HG02973 (cell line): ENCODE data around the gene WASF3.
A peak's percentile ranks its signal among the peaks of the same experiment; 100 is the strongest.

Source experiments
- ATAC-seq: cut with Tn5 transposase; IDR thresholded peaks from one replicate; pipeline ENCODE4 v1.9.1; 2021; ENCODE audit warnings: moderate library complexity; ENCODE audit not compliant: unreplicated experiment

WASF3 gene

DNA sequence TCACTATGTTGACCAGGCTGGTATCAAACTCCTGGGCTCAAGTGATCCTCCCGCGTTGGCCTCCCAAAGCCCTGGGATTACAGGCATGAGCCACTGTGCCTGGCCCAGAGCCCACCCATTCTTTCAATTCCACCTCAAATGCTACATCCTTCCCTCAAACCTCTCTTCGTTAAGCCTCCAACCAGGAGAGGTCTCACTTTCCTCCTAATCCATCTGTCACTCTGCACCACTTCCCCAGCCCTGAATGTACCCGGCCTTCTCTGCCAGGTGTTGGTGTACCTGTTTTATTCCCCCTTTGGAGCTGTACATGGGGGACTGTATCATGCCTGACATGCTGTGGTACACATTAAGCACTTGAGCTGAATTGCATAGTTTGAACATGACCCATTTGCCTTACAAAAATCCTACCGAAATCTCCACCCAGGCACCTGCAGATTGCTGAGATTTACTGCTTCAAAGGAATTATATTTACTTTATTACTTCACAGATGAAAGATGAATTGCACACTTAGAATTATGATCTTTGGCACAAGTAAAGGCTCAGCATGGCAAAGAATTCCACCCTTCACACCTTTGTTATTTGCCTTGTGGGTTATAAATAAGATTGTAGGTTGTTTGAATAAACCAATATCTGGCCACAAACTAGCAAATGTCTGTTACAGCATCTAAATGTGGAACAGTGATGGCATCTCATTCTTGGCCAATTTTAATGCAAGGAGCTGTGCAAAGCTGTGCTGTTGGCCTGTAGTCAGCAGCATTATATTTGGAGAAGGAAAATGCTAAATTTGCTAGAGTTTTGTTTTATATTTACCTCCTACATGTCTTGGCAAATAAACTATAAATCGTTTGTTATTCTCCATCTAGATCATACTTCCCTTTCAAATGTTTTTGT lies 15.6 kb upstream of the WASF3 start:
- ATAC-seq = no peak

DNA sequence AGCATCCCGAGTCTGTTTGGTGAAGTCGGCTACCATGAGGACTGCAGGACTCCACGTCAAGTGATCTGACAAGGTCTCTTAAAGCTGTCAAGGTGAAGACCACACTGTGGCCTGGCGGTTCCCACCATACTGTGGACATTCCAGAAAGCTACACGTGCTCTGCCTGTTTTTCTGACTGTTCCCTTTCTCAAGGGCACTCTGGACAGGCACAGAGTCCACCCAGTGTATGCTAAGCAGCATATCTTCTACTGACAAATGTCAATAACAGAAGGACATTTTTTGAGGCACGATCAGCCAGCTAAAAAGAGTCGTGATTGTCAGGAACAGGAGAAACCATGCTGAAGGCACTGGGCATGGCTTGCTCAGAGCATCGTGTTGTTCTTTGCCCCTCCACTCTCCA lies 12.8 kb upstream of the WASF3 start:
- no peak for ATAC-seq

DNA sequence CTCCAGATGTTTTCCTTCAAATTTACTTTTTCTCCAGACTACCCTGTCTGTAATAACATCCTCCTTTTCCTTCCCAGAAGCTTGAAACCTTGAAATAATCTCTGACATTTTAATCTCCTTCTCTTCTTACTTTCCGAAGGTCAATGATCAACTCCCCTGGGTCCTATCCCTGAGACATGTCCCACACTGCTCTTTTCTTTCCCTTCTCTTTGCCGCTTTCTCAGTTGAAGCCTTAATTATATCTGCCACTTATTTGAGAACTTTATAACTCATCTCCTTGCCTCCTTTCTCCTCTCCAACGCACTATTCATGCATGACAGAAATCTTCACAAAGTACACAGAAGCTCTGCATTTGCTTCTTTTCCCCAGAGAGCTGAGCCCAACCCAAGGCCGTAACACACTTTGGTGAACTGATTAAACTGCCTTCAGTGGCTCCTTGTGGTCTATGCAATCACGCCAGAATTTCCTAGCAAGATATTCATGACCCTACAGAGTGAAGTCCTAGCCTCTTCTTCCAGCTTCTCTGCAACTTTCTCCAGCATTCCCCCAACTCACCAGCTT lies 9.2 kb upstream of the WASF3 start:
- ATAC-seq = no peak

DNA sequence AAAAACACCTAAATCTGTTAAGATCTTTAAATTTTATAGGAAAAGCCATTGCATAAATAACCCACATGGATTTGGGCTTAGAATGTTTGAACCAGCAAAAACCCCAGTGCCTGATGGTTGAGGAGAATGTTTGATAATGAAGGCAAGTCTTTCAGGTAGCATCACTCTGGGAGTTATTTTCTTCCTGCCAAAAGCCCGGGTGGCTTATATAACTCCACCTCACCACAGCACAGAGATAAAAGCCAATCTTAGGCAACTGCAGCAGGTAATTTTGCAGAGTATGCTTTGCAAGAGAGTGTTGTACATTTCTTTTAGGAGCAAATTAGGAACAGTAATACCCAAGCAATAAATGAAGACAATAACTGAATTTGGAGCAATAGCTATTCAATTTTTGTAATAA lies 7.8 kb upstream of the WASF3 start:
- no peak for ATAC-seq

DNA sequence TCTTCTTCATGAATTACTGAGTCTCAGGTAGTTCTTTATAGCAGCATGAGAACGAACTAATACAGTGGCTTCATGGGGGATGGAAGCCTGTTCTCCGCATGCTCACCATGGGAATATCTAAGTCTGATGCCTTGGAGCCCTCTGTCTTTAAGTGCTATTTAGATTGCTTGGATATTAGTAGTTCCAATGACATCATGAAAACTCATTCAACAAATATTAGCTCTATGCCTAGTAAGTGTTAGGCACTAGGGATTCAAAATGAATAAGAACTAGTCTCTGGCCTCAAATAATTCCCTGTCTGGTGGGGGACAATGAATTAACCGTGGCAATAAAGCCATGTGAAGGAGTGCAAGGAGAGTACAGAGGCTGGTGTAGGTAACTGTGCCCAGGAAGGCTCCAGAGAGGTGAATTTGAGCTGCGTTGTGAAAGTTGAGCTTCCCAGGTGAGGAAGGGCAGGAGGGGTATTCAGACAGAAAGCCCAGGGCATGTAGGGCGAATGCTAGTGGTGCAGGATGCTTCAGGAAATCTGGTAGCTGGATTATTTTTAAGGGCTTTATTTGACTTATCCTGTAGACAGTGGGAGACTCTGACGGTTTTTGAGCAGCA lies 6.1 kb upstream of the WASF3 start:
- ATAC-seq = no peak

DNA sequence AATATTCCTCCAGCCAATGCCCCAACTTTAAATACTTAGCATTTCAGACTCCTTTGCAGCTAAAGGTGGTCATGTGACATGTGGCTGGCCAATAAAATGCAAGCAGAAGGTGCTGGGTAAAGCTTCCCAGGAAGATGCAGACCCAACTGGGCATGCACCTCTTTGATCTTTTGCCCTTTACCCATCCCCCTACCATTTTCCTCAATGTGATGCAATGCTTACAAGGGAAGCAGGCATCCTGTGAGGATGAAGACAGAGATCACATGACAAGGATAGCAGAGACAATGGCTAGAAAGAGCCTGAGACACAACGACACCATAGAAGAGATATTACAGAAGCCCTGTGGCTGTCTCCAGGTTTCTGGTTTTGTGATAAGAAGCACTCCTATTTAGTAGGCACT lies 2.1 kb upstream of the WASF3 start:
- ATAC-seq = no peak

DNA sequence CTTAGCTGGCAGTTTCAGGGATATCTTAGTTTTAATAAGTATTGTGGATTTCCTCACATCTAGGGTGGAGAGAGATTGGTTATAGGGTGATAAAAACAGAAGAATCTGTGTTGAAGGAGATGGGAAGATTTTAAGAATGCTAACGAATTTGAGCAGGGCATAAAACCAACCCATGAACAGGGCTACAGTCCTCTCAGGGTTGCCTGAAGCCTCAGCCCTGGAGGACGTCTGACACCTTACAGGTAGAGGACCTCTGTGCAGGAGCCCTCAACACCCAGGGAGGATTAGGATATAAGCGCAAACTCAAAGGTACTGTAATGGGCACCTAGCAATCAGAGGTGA lies 461 bp upstream of the WASF3 start:
- peak; percentile 41 for ATAC-seq

DNA sequence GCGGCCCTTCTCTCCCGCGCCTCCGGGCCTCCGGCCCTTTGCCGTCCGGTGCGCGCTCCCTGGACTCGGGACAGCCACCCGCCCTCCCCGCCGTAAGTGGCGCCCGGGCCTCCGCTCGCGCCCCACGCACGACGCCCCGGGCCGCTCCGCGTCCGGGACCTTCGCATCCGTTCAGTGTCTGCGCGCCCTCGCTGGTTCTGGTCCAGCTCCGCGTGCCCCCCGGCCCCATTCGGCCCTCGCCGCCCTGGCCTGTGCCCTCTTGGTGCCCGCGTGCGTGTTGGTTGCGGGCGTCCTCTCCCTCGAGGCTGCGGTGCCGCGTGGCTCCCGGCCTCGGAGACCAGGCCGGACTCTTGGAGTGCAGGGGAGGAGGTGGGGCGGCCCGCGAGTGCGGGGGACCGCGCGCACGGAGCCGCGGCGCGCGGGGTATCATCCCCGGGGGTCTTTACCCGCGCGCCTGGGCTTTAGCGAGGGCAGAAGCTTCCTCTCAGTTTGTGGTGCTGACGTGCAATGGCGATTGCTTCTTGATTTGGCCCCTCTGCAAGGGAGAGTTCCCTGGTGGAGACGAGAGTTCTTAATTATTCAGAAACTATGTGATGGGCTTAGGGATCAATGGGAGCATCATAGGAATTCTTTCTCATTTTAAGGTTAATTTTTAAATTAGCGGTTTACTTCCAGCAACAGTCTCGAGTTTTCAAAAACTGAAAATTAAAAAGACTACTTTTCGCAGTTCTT lies 757 bp downstream of the WASF3 start:
- ATAC-seq = no peak

DNA sequence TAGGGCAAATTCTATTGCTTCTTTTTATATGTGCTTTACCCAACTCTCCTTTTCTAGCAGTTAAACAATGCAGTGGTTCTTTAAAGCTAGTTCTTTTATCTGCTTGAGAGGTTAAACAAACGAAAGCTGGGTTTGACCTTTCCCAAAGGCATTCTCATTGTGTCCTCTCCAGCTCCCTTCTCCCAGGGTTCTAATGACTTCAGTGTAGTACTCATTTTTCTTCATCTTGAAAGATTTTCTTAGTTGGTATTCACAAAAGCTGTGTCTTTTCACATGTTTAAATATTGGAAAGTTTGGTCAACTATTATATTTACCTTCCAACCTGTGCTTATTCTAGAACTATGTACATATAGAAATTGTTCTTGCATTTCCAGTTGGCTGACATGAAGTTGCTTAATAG lies 1.5 kb downstream of the WASF3 start:
- no peak for ATAC-seq

DNA sequence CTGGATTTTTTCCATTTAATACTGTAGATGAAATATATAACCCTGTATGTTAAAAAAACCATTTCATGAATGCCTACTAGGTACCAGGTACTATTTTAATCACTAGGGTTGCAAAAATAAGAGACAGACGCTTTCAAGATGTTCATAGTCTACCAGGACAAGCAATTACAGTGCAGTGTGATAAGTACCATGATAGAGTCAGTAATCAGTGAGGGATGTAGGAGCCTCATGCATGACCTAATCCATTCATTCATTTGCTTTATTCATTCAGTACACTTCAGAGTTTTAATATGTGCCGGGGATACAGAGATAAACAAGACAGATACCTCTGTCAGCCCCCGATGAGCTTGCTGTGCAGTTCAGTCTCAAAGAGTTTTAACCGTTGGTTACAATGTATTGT lies 3.0 kb downstream of the WASF3 start:
- ATAC-seq = no peak

DNA sequence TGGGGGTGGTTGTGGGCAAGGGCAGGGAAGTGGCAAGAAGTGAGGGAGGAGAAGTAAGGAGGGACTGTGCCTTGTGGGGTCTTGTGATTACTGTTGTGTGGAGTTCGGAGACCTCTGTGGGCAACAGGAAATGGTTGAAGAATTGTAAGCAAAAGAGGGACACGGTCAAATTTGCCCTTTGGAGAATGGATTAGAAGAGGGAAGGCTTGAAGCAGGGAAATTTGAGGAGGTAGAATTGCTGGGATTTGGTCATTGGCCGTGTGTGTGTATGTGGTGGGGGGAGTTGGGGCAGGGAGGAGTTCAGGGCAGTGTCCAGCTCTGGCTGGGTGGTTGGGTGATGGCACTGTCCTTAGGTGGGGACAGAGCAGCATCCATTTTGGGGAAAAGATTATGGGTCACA lies 3.6 kb downstream of the WASF3 start:
- no peak for ATAC-seq

DNA sequence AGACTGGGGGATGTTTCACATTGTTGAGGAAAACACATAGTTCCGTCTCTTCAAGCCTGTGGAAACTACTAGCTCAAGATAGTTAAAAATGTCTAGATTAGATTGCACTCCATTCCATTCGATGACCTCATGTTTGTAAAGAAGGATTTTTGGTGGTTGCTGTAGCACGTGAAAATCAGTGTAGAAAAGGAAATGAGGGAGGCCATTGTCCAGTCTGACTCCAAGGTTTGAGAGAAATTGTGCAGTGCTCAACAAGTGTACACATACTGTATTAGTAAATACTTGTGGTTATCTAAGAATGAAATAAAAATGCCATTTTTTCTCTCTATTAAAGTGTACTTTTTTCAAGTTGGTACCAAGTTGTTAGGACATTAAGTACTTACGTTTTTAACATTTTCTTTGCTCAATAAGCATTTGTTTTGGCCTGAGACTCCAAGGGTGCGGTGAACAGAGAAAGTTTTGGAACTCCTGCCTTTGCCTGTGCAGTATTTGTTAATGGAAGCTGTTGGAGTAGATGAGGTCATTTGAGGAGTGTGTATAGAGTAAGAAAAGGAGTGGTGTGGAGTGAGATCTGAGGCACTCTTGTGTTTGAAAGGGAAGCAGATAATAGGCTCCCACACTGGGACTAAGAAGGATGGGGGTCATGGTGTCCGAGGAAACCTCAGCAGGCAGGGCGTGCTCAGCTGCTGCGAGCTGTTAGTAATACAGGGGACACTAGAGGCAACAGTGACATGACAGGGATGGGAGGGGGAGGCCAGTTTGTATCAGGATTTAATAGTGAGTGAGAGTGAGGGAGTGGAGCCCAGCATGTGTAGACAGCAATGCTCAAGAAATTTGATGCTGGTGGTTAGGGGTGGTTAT lies 4.4 kb downstream of the WASF3 start:
- no peak for ATAC-seq

DNA sequence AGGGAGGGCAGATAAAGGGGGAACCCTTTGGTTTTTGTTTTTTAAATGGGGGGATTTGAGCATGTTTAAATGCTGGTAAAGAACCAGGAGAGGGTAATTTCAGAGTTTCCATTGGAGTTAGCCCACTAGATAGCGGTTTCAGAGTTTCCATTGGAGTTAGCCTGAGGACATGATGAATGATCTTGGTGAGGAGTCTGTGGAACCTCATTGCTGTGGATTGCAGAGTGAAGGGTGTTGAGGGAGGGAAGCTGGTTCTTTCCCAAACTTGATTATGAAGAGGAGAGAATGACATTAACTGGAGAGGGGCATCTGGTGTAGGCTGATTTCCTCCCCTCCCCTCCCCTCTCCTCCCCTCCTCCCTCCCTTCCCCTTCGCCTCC lies 5.0 kb downstream of the WASF3 start:
- no peak for ATAC-seq

DNA sequence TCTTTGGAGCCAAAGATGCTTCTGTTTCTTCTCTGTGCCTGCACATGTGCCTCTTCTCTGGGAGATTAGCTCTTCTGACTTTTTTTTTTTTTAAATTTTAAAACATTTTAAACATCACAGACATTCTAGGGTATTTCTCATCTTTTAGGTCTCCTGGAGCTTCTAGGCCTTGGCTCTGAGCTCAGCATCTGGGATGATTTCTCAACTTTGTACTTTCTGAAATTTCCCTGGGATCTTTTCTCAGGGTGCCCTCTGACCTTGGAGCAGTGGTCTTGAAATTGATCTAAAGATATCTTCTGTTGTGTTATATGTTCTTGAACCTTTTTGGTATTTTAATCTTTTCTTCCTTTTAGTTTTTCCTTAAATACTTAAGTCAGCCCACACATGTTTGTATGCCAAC lies 6.2 kb downstream of the WASF3 start:
- no peak for ATAC-seq

DNA sequence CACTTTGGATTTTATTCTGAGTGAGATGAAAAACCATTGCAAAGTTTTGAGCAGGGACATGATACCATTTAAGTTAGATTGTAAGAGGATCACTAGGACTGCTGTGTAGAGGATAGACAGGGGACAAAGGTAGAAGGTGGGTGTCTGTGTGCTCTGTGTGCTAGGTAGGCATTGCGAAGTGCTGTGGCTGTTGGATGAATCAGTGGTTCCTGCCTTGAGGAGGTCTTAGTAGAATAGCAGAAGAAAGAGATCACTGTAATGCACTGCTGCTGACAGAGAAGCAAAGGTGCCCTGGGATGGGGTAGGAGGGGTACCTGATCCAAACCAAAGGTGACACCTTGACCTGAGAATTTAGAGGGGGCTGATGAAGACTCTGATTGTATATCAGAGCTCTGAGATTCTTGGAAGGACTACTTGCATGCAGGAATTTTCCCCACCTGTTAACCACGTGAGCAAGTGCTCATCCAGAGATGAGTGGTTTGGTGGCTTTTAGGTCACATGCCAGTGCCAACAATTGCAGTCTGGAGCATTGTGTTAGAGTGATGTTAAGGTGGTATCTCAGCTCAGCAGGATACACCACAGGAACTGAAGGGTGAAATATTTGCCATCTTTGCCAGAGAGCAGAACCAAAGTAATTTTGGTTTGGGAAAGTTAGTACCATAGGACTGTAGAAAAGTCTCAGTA lies 10.8 kb downstream of the WASF3 start:
- no peak for ATAC-seq

DNA sequence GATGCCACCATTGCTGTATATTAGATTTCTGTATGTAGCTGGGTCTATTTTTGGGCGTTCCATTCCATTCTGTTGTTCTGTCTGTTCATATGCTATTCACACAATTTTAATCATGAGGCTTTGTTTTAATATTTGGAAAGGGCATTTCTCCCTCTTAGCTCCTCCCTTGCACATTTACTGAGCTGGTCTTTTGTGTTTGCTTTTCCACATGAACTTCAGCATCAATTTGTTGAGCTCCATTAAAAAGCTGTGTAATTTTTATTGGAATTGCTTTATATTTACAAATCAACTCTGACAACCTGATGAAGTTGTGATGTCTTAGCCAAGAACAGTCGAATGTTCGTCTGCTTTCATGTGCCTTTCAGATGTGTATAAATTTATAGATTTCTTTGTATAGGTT lies 14.0 kb downstream of the WASF3 start:
- no peak for ATAC-seq

DNA sequence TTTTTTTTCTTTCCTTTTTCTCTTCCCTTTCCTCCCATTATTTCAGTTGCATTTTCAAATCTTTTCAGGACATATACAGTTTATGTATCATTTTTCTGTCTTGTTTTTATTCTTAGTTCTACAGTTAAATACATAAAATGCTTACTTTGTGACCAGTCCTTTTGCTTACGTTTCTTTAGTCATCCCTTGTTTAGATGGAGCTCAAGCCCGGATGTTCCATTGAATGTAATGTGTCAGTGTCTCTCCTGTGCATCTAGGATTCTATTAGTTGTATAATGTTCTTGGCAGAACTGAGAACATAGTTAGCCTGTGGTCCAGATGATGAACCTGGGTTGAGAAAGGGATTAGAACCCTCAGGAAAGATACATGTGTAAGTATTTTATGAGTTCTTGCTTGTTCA lies 17.8 kb downstream of the WASF3 start:
- ATAC-seq = no peak

DNA sequence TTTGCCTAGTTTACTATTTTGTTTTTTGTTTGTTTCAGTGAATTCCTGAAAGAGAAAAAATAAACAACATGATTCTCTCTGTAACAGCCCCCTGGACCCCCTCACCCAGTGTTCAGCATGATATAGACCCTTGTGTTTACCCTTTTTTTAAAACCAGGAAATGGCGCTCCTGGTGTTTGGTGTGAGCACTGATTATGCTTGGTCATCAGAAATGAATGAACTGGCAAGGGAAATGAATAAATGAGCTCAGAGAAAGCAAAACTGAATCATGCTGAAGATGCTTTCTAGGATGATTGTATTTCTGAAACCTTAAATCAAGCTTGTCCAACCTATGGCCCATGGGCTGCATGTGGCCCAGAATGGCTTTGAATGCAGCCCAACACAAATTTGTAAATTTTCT lies 22.1 kb downstream of the WASF3 start:
- no peak for ATAC-seq

DNA sequence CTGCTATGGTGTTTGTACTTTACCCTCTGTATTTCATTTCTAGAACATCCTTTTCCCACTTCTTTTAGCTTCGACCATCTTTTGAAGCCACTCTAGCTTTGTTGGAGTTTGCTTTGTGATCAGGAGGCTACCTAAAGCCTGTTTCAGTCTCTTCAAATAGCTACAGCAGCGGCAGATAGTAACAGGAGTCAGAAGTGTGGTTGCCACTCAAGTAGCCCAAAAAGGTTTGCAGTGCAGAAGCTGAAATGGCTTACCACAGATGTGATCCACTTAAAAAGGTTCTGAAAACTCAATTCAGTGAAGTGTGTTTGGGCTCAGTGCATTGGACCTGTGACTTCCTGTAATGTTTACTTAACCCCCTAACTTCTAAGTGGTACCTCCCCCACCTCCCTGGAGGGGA lies 26.2 kb downstream of the WASF3 start:
- no peak for ATAC-seq

DNA sequence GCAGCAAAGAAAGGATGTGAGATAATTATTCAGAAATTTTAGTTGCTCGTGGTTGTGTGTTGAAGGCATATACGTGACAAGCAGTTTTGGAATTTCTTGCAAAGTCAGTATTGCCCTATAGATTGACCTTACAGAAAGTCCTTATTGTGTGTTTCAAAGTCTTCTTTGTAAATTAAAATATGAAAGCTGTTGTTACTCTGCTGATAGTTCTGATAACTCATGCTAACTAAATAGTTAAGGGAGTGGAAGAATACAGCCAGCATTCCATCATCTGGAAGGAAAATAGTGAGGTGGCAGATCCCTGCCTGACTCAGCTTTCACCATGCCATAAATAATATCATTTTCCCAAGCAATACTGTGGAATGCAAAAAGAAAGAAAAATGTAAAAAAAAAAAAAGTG lies 27.2 kb downstream of the WASF3 start:
- ATAC-seq = no peak
